Activated CD8-positive, alpha-beta T cell treated with anti-CD3 and anti-CD28 coated beads for 36 hours (primary cell): ENCODE measurements around the gene RNF152. TPM values are rescaled to one million over a fixed set of nuclear protein-coding genes. Genes with fewer than 3 reads are reported as not detected.
A peak's percentile ranks its signal among the peaks of the same experiment; 100 is the strongest.

Experiments used
- ATAC-seq: fragments of 200-7000 bp; cut with Tn5 transposase; one replicate; pipeline ENCODE4 v1.10.0; 2021; ENCODE audit warnings: mild to moderate bottlenecking, moderate library complexity
- CTCF ChIA-PET: fragments of 350-600 bp; sonication (Branson Sonifier 250); formaldehyde crosslinking; loops from one replicate; lab custom pipeline; 2021; ENCODE audit warnings: antibody characterized with exemption; lab: Charles Lee
- POLR2A ChIA-PET: fragments of 350-600 bp; sonication (Branson Sonifier 250); formaldehyde crosslinking; loops from one replicate; lab custom pipeline; 2021; ENCODE audit warnings: antibody characterized with exemption; lab: Charles Lee
- DNase-seq: peaks from one replicate; pipeline ENCODE4 v3.0.0-alpha.2; 2020
- H3K27ac Mint-ChIP-seq: one replicate; pipeline ENCODE4 v1.8.0; 2021; ENCODE audit warnings: mild to moderate bottlenecking, mixed read lengths
- H3K27me3 Mint-ChIP-seq: one replicate; pipeline ENCODE4 v1.8.0; 2021; ENCODE audit warnings: mixed read lengths
- H3K36me3 Mint-ChIP-seq: one replicate; pipeline ENCODE4 v1.8.0; 2021; ENCODE audit warnings: low read depth, mixed read lengths
- H3K4me1 Mint-ChIP-seq: one replicate; pipeline ENCODE4 v1.8.0; 2021; ENCODE audit warnings: low read depth, mixed read lengths
- H3K4me3 Mint-ChIP-seq: one replicate; pipeline ENCODE4 v1.8.0; 2021; ENCODE audit warnings: mild to moderate bottlenecking, moderate library complexity, mixed read lengths
- H3K9me3 Mint-ChIP-seq: one replicate; pipeline ENCODE4 v1.8.0; 2021; ENCODE audit warnings: mixed read lengths
- intact Hi-C: fragments of 100-400 bp; cut with micrococcal nuclease; formaldehyde crosslinking; loops from one replicate; pipeline ENCODE4 v1.10.0; 2022
- total RNA-seq, 2 experiments: library from RNA; stranded (reverse); gene quantifications; one replicate each; pipeline ENCODE4 v1.2.3, GENCODE V29; 2021
- TF ChIP-seq, protein P1 (sequence below): fragments of 200-600 bp; IDR thresholded peaks from one replicate; pipeline ENCODE4 v1.8.0; 2022; ENCODE audit warnings: antibody characterized with exemption, mild to moderate bottlenecking

The RNF152 gene
- total RNA-seq, 2 experiments from 2014 or later = 0.16 to 0.18 TPM

DNA sequence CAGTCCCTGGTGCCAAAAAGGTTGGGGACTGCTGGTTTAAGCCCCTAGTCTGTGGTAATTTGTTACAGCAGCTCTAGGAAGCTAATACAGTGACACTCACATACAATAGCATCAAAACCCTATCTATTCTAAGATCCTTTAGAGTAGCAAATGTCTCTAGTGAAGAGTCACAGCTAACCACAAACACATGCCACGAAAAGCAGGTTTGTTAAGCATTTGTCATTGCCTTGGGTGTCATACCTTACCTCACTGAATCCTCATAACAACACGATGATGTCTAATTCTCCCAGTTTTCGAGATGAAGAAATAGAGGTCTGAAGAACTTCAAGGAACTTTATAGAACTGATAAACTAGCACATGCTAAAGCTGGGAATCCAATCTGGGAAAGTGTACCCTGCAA is 29.6 kb upstream of the RNF152 start:
- CTCF ChIA-PET = no interaction called here
- intact Hi-C loops = no loop called here
- Mint-ChIP-seq H3K27ac (no peak overlapping the region), H3K4me1 (peaks cover 30% of the 10 kb centered on the region), H3K36me3 (no peaks in the 10 kb centered on the region), H3K4me3 (no peak overlapping the region), H3K27me3 (peaks cover 3% of the 10 kb centered on the region), H3K9me3 (peaks cover 4% of the 10 kb centered on the region)
- DNase-seq = peak; percentile 34
- no peak for ATAC-seq
- TF ChIP-seq, protein P1, sequence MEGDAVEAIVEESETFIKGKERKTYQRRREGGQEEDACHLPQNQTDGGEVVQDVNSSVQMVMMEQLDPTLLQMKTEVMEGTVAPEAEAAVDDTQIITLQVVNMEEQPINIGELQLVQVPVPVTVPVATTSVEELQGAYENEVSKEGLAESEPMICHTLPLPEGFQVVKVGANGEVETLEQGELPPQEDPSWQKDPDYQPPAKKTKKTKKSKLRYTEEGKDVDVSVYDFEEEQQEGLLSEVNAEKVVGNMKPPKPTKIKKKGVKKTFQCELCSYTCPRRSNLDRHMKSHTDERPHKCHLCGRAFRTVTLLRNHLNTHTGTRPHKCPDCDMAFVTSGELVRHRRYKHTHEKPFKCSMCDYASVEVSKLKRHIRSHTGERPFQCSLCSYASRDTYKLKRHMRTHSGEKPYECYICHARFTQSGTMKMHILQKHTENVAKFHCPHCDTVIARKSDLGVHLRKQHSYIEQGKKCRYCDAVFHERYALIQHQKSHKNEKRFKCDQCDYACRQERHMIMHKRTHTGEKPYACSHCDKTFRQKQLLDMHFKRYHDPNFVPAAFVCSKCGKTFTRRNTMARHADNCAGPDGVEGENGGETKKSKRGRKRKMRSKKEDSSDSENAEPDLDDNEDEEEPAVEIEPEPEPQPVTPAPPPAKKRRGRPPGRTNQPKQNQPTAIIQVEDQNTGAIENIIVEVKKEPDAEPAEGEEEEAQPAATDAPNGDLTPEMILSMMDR = no peak
- POLR2A ChIA-PET = no interaction called here

DNA sequence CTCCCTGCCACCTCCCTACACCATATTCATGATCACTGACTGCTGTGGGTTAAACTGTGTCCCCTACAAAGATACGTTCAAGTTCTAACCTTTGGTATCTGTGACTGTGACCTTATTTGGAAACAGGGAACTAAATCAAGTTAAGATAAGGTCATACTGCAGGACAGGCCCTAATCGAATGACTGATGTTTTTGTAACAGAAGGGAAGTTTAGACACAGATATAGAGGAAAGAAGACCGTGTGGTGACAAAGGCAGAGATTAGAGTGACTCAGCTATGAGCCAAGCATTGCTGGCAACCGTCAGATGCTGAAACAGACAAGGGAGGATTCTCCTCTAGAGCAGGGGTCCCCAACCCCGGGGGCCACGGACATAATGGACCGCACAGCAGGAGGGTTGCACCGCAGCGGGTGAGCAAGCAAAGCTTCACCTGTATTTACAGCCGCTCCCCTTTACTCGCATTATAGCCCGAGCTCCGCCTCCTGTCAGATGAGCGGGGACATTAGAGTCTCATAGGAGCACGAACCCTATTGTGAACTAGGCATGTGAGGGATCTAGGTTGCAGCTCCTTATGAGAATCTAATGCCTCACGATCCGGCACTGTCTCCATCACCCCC is 28.9 kb upstream of the RNF152 start:
- TF ChIP-seq, protein P1 = no peak
- intact Hi-C loops = no loop called here
- DNase-seq = no peak
- no peak overlapping the region for H3K27ac Mint-ChIP-seq
- no peak overlapping the region for H3K4me3 Mint-ChIP-seq
- ChIA-PET CTCF (interaction anchor here (1.3 kb wide), 1 partner anchor 30 kb away, joined by 3 read pairs; no protein-coding TSS in a partner anchor), POLR2A (interaction anchor here (0.6 kb wide), 1 partner anchor 1014 kb away, joined by 3 read pairs; no protein-coding TSS in a partner anchor)
- H3K36me3 Mint-ChIP-seq = no peaks in the 10 kb centered on the region
- H3K27me3 Mint-ChIP-seq = peaks cover 3% of the 10 kb centered on the region
- peaks cover 28% of the 10 kb centered on the region for H3K4me1 Mint-ChIP-seq
- no peak for ATAC-seq
- H3K9me3 Mint-ChIP-seq = peaks cover 3% of the 10 kb centered on the region

DNA sequence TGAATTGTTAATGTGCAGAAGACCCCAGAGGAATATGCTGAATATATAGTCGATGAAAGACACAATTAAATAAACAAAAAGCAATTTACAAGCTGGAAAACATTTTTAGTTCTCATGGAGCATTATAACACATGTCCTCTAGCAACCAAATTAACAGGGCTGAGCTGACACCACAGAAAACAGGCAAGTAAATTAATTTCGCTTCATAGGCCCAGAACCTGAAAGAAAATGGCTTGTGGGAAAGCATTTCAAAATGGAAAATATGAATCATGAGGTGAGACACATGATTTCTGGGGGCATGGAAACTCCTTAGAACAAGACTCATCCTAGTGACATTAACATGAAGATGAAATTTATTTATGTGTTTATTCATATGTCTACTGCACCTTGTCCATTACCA is 25.0 kb upstream of the RNF152 start:
- POLR2A ChIA-PET = interaction anchor here (0.5 kb wide), 1 partner anchor 13 kb away, joined by 3 read pairs; no protein-coding TSS in a partner anchor
- ATAC-seq (peak; percentile 54), DNase-seq (no peak)
- peaks cover 17% of the 10 kb centered on the region for H3K4me1 Mint-ChIP-seq
- intact Hi-C loops = loop anchor here (5.0 kb wide), 1 partner anchor 34 kb away; no protein-coding TSS in a partner anchor
- H3K27ac Mint-ChIP-seq = peak overlapping the region; percentile 34
- no peaks in the 10 kb centered on the region for H3K36me3 Mint-ChIP-seq
- peaks cover 4% of the 10 kb centered on the region for H3K27me3 Mint-ChIP-seq
- TF ChIP-seq, protein P1 = no peak
- no peak overlapping the region for H3K4me3 Mint-ChIP-seq
- CTCF ChIA-PET = interaction anchor here (2.6 kb wide), 1 partner anchor 17 kb away, joined by 7 read pairs; no protein-coding TSS in a partner anchor
- H3K9me3 Mint-ChIP-seq = no peaks in the 10 kb centered on the region

DNA sequence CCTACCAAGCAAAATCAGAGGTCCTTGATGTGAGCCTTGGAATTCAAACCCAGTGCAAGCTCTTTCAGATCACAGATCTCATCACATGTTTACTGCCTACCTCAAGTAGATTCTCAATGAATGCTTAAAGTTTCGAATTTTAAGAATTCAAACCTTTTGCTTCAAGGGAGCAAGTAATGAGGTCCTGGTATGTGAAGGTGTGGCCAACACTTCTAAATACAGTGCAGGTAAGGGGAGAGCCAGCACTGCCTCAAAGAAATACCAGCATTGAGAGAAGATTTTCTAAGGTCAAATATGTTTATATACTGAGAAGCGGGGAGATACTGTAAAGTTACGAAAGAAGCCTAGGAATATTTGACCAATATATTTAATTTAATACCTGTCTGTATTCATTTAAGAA is 19.7 kb upstream of the RNF152 start:
- no peaks in the 10 kb centered on the region for H3K36me3 Mint-ChIP-seq
- DNase-seq (no peak), ATAC-seq (no peak)
- TF ChIP-seq, protein P1 = no peak
- POLR2A ChIA-PET = no interaction called here
- H3K27me3 Mint-ChIP-seq = peaks cover 4% of the 10 kb centered on the region
- CTCF ChIA-PET = interaction anchor here (2.2 kb wide), 1 partner anchor 11 kb away, joined by 11 read pairs; no protein-coding TSS in a partner anchor
- no peaks in the 10 kb centered on the region for H3K9me3 Mint-ChIP-seq
- intact Hi-C loops = no loop called here
- no peak overlapping the region for H3K4me3 Mint-ChIP-seq
- H3K4me1 Mint-ChIP-seq = peaks cover 4% of the 10 kb centered on the region
- no peak overlapping the region for H3K27ac Mint-ChIP-seq

DNA sequence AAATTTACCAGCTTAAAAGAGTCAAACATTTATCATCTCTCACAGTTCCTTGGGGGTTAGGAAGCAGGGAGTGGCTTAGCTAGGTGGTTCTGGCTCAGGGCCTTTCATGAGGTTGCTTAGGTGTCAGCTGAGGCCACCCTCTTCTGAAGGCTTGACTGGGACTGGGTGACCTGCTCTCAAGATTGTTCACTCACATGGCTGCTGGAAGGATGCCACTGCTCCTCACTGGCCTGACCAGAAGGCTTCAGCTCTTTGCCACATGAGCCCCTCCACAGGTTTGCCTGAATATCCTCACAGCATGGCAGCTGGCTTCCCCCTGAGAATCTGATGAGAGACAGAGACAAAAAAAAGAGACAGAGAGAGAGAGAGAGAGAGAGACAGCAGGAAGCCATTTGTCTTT is 17.3 kb upstream of the RNF152 start:
- ATAC-seq = no peak
- H3K4me1 Mint-ChIP-seq = no peaks in the 10 kb centered on the region
- H3K27ac Mint-ChIP-seq = no peak overlapping the region
- no peak for DNase-seq
- TF ChIP-seq, protein P1 = no peak
- intact Hi-C loops = no loop called here
- ChIA-PET CTCF (no interaction called here), POLR2A (no interaction called here)
- peaks cover 6% of the 10 kb centered on the region for H3K27me3 Mint-ChIP-seq
- no peak overlapping the region for H3K4me3 Mint-ChIP-seq
- no peaks in the 10 kb centered on the region for H3K36me3 Mint-ChIP-seq
- H3K9me3 Mint-ChIP-seq = no peaks in the 10 kb centered on the region
